HFF-Myc (cell line): ENCODE measurements around the gene SOCS6.

Source experiments
- DNase-seq: peaks from one replicate; pipeline ENCODE4 v3.0.0-alpha.2; 2011; ENCODE audit warnings: low read depth; ENCODE audit errors: extremely low read depth
- H3K4me3 ChIP-seq: replicated peaks from 2 replicates; pipeline ENCODE4 v1.5.1; 2011; ENCODE audit warnings: low read depth, mild to moderate bottlenecking, control low read depth, low read length
- TF ChIP-seq, protein P1 (sequence below): IDR thresholded peaks from 2 replicates; pipeline ENCODE4 v1.5.1; 2012; ENCODE audit warnings: mild to moderate bottlenecking, low read depth, low read length, control low read depth; ENCODE audit errors: missing control alignments

The SOCS6 gene

DNA sequence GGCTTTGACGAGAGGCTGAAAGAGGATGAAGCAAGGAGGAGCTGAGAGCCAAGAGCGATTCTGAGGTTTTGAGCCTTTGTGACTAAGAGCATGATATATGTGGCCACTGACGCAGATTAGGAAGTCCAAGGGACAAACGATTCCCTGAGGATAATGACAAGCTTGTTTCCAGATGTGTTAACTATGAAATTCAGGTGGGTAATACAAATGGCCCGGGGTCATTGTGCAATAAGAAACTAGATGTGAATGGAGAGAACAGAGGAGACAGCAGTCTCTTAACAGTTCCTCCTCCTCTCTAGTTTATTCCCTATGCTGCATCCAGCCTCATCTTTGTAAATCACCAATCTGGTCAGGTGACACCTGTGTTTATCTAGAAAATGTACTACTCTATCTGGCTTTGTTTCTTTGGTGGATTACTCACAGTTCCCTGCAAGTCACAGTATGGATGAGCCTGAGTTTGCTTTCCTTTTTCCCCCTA lies 84.2 kb downstream of the SOCS6 start:
- no peak overlapping the region for H3K4me3 ChIP-seq
- DNase-seq: peak; percentile 59
- TF ChIP-seq, protein P1, sequence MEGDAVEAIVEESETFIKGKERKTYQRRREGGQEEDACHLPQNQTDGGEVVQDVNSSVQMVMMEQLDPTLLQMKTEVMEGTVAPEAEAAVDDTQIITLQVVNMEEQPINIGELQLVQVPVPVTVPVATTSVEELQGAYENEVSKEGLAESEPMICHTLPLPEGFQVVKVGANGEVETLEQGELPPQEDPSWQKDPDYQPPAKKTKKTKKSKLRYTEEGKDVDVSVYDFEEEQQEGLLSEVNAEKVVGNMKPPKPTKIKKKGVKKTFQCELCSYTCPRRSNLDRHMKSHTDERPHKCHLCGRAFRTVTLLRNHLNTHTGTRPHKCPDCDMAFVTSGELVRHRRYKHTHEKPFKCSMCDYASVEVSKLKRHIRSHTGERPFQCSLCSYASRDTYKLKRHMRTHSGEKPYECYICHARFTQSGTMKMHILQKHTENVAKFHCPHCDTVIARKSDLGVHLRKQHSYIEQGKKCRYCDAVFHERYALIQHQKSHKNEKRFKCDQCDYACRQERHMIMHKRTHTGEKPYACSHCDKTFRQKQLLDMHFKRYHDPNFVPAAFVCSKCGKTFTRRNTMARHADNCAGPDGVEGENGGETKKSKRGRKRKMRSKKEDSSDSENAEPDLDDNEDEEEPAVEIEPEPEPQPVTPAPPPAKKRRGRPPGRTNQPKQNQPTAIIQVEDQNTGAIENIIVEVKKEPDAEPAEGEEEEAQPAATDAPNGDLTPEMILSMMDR: no peak

DNA sequence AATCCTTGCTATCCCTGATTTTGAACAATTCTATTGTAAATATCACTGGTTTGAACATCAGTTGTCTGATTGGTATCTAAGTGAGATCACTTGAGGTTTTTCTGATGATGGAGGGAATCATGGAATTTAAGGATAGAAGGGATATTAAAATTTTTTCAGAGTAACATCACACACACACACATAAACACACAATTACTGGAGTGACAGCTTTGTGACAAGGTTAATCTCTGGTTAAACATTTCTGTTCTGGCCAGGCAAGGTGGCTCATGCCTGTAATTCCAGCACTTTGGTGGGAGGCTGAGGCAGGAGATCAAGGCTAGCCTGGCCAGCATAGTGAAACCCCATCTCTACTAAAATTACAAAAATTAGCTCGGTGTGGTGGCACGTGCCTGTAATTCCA lies 85.3 kb downstream of the SOCS6 start:
- no peak overlapping the region for H3K4me3 ChIP-seq
- DNase-seq: no peak
- TF ChIP-seq, protein P1: no peak

DNA sequence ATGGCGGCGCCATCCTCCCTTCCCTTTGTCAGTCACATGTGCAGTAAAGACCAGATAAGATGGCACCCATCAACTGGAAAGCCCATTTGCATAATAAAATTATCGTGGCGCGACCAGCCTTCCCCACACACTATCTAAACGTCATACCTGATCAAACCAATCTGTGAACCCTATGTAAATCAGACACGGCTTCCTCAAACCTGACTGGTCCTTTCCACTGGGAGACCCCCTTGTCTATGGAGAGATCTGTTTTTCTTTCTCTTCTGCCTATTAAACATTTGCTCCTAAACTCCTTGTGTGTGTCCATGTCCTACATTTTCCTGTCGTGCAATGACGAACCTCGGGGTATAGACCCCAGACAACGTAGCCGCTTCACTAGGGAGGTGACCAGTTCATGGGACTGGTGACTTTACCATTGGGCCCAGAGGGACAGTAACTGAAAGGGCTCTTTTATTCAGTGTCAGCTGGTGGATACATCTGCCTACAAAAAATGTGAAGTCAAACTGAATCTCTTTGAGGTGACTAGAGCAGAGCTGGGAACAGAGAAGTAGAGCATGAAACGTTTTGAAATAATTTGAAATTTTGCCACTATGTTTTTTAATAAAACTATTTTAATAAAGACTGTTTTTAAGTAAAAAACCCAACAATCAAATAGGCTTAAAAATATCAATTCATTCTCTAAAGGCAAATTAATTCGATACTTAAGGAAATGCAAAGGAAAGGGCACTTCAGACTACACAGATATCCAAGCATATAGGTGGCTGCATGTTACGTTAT lies 87.5 kb downstream of the SOCS6 start:
- no peak for DNase-seq
- H3K4me3 ChIP-seq: no peak overlapping the region
- TF ChIP-seq, protein P1: no peak

DNA sequence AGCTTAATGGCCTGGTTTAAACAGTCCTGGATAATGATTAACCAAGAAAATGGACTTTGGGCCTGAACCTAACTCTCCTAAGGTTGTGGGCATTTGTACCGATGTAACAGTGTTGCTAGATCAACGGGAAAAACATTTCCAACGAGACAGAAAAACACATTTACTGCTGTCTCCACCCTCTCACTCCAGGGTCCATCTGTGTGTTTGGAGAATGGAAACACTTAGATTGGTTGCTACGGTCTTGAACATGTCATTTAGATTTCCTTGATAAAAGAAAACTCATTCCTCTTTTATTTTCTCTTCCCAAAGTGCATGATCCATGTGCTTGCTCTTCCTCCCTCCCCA lies 88.0 kb downstream of the SOCS6 start:
- no peak for DNase-seq
- TF ChIP-seq, protein P1: no peak
- no peak overlapping the region for H3K4me3 ChIP-seq

DNA sequence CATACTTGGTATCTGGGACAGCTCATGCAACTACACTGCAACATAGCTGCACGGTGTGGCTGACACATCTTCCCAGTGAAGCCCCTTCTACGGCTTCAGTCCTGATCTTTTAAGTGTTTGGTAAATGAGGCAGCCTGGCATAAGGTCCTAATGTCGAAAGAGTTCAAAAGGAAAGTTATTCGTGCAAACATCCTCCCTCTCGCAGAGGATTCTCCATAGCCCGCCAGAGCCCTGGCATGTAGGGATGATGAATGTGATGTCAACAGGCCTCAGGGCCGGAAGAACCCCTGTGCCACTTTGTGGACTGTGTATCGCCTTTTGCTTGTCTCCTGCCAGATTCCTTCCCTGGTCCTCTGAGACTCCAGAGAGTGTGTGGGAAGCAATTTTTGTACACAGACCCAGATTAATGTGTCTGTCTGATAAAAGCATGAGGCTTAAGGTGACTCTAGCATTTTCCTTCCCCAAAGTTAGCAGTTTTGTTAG lies 88.5 kb downstream of the SOCS6 start:
- TF ChIP-seq, protein P1: no peak
- no peak for DNase-seq
- no peak overlapping the region for H3K4me3 ChIP-seq

DNA sequence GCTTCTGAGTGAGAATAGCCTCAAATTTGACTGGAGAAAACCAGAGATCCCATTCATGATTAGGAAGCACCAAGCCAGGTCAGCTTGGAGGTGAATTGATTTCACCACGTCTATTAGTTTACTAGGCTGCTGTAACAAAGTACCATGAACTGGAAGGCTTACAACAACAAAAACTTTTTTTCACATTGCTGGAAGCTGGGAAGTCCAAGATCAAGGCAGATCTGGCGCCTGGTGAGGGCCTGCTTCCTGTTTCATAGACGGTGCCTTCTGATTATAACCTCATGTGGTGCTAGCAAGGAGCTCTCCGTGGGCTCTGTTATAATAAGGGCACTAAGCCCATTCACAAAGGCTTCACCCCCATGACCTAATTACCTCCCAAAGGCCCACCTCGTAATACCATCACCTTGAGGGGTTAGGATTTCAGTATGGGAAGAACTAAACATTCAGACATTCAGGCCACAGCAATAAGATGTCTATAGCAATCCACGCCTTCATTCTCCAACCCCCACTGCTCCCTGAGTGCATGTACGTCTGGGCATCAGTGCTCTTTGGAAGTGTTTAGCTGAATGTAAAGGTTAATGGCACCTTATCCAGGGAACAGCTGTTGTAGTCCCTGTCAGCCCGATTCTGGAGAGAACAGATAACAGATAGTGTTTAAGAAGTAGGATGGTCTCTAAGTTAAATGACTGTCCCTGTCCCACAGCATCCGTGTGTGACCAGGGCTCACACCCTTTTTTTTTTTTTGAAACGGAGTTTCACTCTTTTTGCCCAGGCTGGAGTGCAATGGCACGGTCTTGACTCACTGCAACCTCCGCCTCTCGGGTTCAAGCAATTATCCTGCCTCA lies 89.2 kb downstream of the SOCS6 start:
- TF ChIP-seq, protein P1: no peak
- no peak for DNase-seq
- no peak overlapping the region for H3K4me3 ChIP-seq
